HG03066 (cell line): Measurements from ENCODE around the gene CD47.

Experiments used
- ATAC-seq: cut with Tn5 transposase; IDR thresholded peaks from one replicate; pipeline ENCODE4 v1.9.1; 2021; ENCODE audit warnings: low read depth; ENCODE audit not compliant: unreplicated experiment

The CD47 gene

GRCh38 chr3:108093021-108093420 lies 2.2 kb upstream of the CD47 start:
- ATAC-seq = no peak

- no peak for ATAC-seq
These were observed 1.7 kb upstream of the CD47 start for GRCh38 chr3:108092501-108092900.

- peak; percentile 6 for ATAC-seq
These were observed 843 bp upstream of the CD47 start for GRCh38 chr3:108091498-108092250.

- ATAC-seq = peak; percentile 14
These were observed 656 bp downstream of the CD47 start for GRCh38 chr3:108090049-108090700.

- no peak for ATAC-seq
These were observed 1.3 kb downstream of the CD47 start for GRCh38 chr3:108089579-108089978.

GRCh38 chr3:108088697-108089096 lies 2.1 kb downstream of the CD47 start:
- no peak for ATAC-seq

GRCh38 chr3:108088146-108088545 lies 2.7 kb downstream of the CD47 start:
- ATAC-seq = no peak

GRCh38 chr3:108086653-108087052 lies 4.2 kb downstream of the CD47 start:
- ATAC-seq = no peak

GRCh38 chr3:108085810-108086350 lies 5.0 kb downstream of the CD47 start:
- no peak for ATAC-seq

GRCh38 chr3:108085370-108085769 lies 5.5 kb downstream of the CD47 start:
- ATAC-seq = no peak

GRCh38 chr3:108079877-108080276 lies 11.0 kb downstream of the CD47 start:
- ATAC-seq = no peak

GRCh38 chr3:108079043-108079442 lies 11.8 kb downstream of the CD47 start:
- no peak for ATAC-seq

GRCh38 chr3:108076564-108076963 lies 14.3 kb downstream of the CD47 start:
- no peak for ATAC-seq

GRCh38 chr3:108073764-108074431 lies 16.9 kb downstream of the CD47 start:
- ATAC-seq = no peak

GRCh38 chr3:108071368-108071767 lies 19.5 kb downstream of the CD47 start:
- no peak for ATAC-seq

GRCh38 chr3:108070356-108070755 lies 20.5 kb downstream of the CD47 start:
- no peak for ATAC-seq

- ATAC-seq = no peak
These were observed 23.1 kb downstream of the CD47 start for GRCh38 chr3:108067768-108068167.

GRCh38 chr3:108065096-108065495 lies 25.7 kb downstream of the CD47 start:
- ATAC-seq = no peak

GRCh38 chr3:108064293-108064887 lies 26.4 kb downstream of the CD47 start:
- no peak for ATAC-seq

GRCh38 chr3:108062051-108062450 lies 28.8 kb downstream of the CD47 start:
- no peak for ATAC-seq

GRCh38 chr3:108060331-108060730 lies 30.5 kb downstream of the CD47 start:
- ATAC-seq = no peak
